ENCODE data around the gene IKZF3.

Gene IKZF3

DNA sequence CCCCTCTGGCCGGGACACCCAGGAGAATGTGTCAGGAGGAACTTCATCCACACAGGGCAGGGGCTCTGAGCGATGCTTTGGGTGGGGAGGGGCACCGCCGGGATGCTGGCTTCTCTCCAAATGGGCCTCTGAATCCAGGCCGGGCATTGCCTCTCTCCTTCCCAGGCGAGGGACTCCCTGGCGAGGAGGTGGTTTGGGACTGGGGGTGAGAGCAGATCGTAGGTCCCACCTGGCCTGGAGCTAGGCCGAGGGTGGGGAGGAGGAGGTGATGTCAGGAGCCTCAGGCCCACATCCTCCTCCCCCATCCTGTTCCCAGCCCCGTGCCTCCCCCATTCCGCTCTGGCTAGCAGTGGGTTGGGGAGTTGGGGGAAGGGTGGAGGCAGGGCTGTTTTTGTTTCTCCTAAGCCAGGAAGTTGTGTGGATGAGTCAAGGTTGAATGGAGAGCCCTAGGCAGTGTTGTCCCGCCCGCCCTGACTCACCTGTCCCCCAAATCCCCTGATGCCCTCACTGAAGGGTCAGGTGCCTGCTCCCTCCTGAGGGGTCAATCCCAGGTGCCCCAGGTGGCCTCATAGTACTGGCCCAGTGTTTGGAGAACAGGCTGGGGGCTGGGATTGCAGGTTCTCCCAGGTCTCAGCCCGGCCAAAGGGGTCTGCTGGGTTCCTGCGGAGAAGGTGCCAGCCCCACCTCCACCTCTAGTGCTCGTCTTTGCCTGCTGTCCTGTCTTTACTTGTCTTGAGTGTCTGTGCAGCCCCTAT, 123.6 kb downstream of the IKZF3 start (continued):
- peak; percentile 68 for TF ChIP-seq ZIC2 (tag by site-specific recombination; IDR thresholded peaks at IDR 0.05)
- peak; percentile 70 for TF ChIP-seq ZFP69B (tag by site-specific recombination; IDR thresholded peaks at IDR 0.05)
- TF ChIP-seq ZBTB20 (tag by site-specific recombination; IDR thresholded peaks at IDR 0.05) = 0 out of 2 replicates have a peak, but pooled peaks have one; percentile 45
- no peak for TF ChIP-seq ZXDB (tag by site-specific recombination; IDR thresholded peaks at IDR 0.05)
- no peak for TF ChIP-seq ZNF529 (tag by site-specific recombination; IDR thresholded peaks at IDR 0.05; ENCODE audit: insufficient replicate concordance)
- TF ChIP-seq ZNF521 (tag by site-specific recombination; IDR thresholded peaks at IDR 0.05) = no peak
- TF ChIP-seq, protein P1, sequence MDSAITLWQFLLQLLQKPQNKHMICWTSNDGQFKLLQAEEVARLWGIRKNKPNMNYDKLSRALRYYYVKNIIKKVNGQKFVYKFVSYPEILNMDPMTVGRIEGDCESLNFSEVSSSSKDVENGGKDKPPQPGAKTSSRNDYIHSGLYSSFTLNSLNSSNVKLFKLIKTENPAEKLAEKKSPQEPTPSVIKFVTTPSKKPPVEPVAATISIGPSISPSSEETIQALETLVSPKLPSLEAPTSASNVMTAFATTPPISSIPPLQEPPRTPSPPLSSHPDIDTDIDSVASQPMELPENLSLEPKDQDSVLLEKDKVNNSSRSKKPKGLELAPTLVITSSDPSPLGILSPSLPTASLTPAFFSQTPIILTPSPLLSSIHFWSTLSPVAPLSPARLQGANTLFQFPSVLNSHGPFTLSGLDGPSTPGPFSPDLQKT (IDR thresholded peaks at IDR 0.05; ENCODE audit: borderline replicate concordance, low read depth, low read length) = no peak
- TF ChIP-seq BCL11B (tag by site-specific recombination; IDR thresholded peaks at IDR 0.05; ENCODE audit: low read depth) = no peak
- no peak for TF ChIP-seq ZFP41 (tag by site-specific recombination; IDR thresholded peaks at IDR 0.05; ENCODE audit: borderline replicate concordance)
- TF ChIP-seq, protein P2, sequence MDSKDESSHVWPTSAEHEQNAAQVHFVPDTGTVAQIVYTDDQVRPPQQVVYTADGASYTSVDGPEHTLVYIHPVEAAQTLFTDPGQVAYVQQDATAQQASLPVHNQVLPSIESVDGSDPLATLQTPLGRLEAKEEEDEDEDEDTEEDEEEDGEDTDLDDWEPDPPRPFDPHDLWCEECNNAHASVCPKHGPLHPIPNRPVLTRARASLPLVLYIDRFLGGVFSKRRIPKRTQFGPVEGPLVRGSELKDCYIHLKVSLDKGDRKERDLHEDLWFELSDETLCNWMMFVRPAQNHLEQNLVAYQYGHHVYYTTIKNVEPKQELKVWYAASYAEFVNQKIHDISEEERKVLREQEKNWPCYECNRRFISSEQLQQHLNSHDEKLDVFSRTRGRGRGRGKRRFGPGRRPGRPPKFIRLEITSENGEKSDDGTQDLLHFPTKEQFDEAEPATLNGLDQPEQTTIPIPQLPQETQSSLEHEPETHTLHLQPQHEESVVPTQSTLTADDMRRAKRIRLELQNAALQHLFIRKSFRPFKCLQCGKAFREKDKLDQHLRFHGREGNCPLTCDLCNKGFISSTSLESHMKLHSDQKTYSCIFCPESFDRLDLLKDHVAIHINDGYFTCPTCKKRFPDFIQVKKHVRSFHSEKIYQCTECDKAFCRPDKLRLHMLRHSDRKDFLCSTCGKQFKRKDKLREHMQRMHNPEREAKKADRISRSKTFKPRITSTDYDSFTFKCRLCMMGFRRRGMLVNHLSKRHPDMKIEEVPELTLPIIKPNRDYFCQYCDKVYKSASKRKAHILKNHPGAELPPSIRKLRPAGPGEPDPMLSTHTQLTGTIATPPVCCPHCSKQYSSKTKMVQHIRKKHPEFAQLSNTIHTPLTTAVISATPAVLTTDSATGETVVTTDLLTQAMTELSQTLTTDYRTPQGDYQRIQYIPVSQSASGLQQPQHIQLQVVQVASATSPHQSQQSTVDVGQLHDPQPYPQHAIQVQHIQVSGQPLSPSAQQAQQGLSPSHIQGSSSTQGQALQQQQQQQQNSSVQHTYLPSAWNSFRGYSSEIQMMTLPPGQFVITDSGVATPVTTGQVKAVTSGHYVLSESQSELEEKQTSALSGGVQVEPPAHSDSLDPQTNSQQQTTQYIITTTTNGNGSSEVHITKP (tag by site-specific recombination; IDR thresholded peaks at IDR 0.05) = peak; percentile 36; the same call in 1 of the 2 replicates
- TF ChIP-seq ZNF843 (tag by site-specific recombination; IDR thresholded peaks at IDR 0.05) = no peak
- no peak for TF ChIP-seq ZNF248 (tag by site-specific recombination; IDR thresholded peaks at IDR 0.05)
- TF ChIP-seq ZNF16 (tag by site-specific recombination; IDR thresholded peaks at IDR 0.05; ENCODE audit: low read depth) = no peak
- 0 out of 2 replicates have a peak, but pooled peaks have one; percentile 49 for TF ChIP-seq ZNF324 (tag by site-specific recombination; IDR thresholded peaks at IDR 0.05)
- TF ChIP-seq ZBTB17 (tag by site-specific recombination; IDR thresholded peaks at IDR 0.05) = peak; percentile 42
- TF ChIP-seq, protein P3, sequence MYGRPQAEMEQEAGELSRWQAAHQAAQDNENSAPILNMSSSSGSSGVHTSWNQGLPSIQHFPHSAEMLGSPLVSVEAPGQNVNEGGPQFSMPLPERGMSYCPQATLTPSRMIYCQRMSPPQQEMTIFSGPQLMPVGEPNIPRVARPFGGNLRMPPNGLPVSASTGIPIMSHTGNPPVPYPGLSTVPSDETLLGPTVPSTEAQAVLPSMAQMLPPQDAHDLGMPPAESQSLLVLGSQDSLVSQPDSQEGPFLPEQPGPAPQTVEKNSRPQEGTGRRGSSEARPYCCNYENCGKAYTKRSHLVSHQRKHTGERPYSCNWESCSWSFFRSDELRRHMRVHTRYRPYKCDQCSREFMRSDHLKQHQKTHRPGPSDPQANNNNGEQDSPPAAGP (tag by site-specific recombination; IDR thresholded peaks at IDR 0.05) = peak; percentile 93
- TF ChIP-seq, protein P4, sequence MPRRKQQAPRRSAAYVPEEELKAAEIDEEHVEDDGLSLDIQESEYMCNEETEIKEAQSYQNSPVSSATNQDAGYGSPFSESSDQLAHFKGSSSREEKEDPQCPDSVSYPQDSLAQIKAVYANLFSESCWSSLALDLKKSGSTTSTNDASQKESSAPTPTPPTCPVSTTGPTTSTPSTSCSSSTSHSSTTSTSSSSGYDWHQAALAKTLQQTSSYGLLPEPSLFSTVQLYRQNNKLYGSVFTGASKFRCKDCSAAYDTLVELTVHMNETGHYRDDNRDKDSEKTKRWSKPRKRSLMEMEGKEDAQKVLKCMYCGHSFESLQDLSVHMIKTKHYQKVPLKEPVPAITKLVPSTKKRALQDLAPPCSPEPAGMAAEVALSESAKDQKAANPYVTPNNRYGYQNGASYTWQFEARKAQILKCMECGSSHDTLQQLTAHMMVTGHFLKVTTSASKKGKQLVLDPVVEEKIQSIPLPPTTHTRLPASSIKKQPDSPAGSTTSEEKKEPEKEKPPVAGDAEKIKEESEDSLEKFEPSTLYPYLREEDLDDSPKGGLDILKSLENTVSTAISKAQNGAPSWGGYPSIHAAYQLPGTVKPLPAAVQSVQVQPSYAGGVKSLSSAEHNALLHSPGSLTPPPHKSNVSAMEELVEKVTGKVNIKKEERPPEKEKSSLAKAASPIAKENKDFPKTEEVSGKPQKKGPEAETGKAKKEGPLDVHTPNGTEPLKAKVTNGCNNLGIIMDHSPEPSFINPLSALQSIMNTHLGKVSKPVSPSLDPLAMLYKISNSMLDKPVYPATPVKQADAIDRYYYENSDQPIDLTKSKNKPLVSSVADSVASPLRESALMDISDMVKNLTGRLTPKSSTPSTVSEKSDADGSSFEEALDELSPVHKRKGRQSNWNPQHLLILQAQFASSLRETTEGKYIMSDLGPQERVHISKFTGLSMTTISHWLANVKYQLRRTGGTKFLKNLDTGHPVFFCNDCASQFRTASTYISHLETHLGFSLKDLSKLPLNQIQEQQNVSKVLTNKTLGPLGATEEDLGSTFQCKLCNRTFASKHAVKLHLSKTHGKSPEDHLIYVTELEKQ (tag by site-specific recombination; IDR thresholded peaks at IDR 0.05; ENCODE audit: borderline replicate concordance) = no peak
- peak; percentile 43 for TF ChIP-seq ZEB2 (tag by site-specific recombination; IDR thresholded peaks at IDR 0.05)
- TF ChIP-seq, protein P5, sequence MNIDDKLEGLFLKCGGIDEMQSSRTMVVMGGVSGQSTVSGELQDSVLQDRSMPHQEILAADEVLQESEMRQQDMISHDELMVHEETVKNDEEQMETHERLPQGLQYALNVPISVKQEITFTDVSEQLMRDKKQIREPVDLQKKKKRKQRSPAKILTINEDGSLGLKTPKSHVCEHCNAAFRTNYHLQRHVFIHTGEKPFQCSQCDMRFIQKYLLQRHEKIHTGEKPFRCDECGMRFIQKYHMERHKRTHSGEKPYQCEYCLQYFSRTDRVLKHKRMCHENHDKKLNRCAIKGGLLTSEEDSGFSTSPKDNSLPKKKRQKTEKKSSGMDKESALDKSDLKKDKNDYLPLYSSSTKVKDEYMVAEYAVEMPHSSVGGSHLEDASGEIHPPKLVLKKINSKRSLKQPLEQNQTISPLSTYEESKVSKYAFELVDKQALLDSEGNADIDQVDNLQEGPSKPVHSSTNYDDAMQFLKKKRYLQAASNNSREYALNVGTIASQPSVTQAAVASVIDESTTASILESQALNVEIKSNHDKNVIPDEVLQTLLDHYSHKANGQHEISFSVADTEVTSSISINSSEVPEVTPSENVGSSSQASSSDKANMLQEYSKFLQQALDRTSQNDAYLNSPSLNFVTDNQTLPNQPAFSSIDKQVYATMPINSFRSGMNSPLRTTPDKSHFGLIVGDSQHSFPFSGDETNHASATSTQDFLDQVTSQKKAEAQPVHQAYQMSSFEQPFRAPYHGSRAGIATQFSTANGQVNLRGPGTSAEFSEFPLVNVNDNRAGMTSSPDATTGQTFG (tag by site-specific recombination; IDR thresholded peaks at IDR 0.05; ENCODE audit: borderline replicate concordance) = no peak
- TF ChIP-seq ZNF48 (tag by site-specific recombination; IDR thresholded peaks at IDR 0.05) = no peak
- TF ChIP-seq ZNF624 (tag by site-specific recombination; IDR thresholded peaks at IDR 0.05) = no peak
- TF ChIP-seq ZNF311 (tag by site-specific recombination; IDR thresholded peaks at IDR 0.05; ENCODE audit: borderline replicate concordance) = no peak
- TF ChIP-seq ZBTB8A (tag by site-specific recombination; IDR thresholded peaks at IDR 0.05) = 0 out of 2 replicates have a peak, but pooled peaks have one; percentile 19
- TF ChIP-seq, protein P6, sequence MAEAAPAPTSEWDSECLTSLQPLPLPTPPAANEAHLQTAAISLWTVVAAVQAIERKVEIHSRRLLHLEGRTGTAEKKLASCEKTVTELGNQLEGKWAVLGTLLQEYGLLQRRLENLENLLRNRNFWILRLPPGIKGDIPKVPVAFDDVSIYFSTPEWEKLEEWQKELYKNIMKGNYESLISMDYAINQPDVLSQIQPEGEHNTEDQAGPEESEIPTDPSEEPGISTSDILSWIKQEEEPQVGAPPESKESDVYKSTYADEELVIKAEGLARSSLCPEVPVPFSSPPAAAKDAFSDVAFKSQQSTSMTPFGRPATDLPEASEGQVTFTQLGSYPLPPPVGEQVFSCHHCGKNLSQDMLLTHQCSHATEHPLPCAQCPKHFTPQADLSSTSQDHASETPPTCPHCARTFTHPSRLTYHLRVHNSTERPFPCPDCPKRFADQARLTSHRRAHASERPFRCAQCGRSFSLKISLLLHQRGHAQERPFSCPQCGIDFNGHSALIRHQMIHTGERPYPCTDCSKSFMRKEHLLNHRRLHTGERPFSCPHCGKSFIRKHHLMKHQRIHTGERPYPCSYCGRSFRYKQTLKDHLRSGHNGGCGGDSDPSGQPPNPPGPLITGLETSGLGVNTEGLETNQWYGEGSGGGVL (tag by site-specific recombination; IDR thresholded peaks at IDR 0.05) = peak; percentile 88
- peak; percentile 21; the same call in 1 of the 2 replicates for TF ChIP-seq KLF16 (tag by site-specific recombination; IDR thresholded peaks at IDR 0.05)
